ENCODE results near the gene TRIM50.

DNA sequence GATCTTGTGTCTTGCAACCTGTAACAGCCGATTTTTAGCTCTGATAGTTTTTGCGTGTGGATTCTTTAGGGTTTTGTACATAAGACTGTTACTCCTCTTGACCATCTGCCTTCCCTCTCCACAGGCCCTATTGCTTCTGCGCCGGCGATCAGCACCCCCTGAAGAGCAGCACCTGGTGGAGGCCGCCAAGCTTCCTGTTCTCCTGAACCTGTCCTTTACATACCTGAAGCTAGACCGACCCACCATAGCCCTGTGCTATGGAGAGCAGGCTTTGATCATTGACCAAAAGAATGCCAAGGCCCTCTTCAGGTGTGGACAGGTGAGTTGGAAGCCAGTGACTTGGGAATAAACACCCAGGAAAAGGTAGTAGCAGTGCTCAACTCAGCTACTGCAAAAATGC, 12.6 kb upstream of the TRIM50 start:
- TF ChIP-seq ZNF589 (CRISPR knock-in tag; conservative IDR thresholded peaks at IDR 0.05) = no peak
- no peak for TF ChIP-seq SMC3 (IDR thresholded peaks at IDR 0.05; ENCODE audit: low read length)
